GM20000 (cell line): ENCODE data around the gene PARD6G.

Source experiments
- DNase-seq: peaks from one replicate; pipeline ENCODE4 v3.0.0; 2012; ENCODE audit warnings: low spot score
- CTCF ChIP-seq: IDR thresholded peaks from 2 replicates; pipeline ENCODE4 v1.5.1; 2012; ENCODE audit warnings: mild to moderate bottlenecking, control low read depth; ENCODE audit errors: extremely low read depth, missing control alignments

PARD6G gene

GRCh38 chr18:80247393-80247841 lies at the start of gene PARD6G:
Gene PARD6G (minus strand): TSS chr18:80247514. CDS start chr18:80247348, 166 bp downstream.
- DNase-seq: peak; percentile 96
- no peak for TF ChIP-seq CTCF

- peak; percentile 93 for TF ChIP-seq CTCF
- peak; percentile 64 for DNase-seq
Measured at GRCh38 chr18:80262241-80263033, 15.1 kb upstream of the PARD6G start.

GRCh38 chr18:80259610-80260009 lies 12.3 kb upstream of the PARD6G start:
- no peak for DNase-seq
- TF ChIP-seq CTCF: no peak

- no peak for TF ChIP-seq CTCF
- DNase-seq: peak; percentile 39
Measured at GRCh38 chr18:80258640-80259039, 11.3 kb upstream of the PARD6G start.

- peak; percentile 45 for DNase-seq
- peak; percentile 51 for TF ChIP-seq CTCF
Measured at GRCh38 chr18:80257579-80258543, 10.5 kb upstream of the PARD6G start.

GRCh38 chr18:80254971-80255500 lies 7.7 kb upstream of the PARD6G start:
- no peak for DNase-seq
- TF ChIP-seq CTCF: no peak
